Measurements from ENCODE around the gene ENOX1.
A peak's percentile ranks its signal among the peaks of the same experiment; 100 is the strongest.

ENOX1 gene

GRCh38 chr13:43512221-43512620 is 274.6 kb downstream of the ENOX1 start:
- no peaks in the 10 kb centered on the region for H3K27me3 ChIP-seq (ENCODE audit: insufficient read depth, low read length, poor library complexity)
- H3K27ac ChIP-seq (ENCODE audit: low read depth, low read length) = no peak overlapping the region
- no peak overlapping the region for H4K8ac ChIP-seq (ENCODE audit: low read depth, low read length)
- H2BK120ac ChIP-seq (ENCODE audit: low read depth, low read length) = no peak overlapping the region
- DNase-seq = no peak
- H3K4me3 ChIP-seq (ENCODE audit: low read length) = no peak overlapping the region
- no peaks in the 10 kb centered on the region for H3K79me2 ChIP-seq (ENCODE audit: control insufficient read depth, insufficient read depth, low read length)
- WGBS (ENCODE audit: extremely low coverage, insufficient coverage, low lambda C conversion rate) = no CpG with 5 or more reads among the region's 2 CpGs
- H2AK5ac ChIP-seq (ENCODE audit: low read length) = no peak overlapping the region
- no peaks in the 10 kb centered on the region for H3K79me1 ChIP-seq (ENCODE audit: low read length)
- H3K56ac ChIP-seq (ENCODE audit: low read length) = no peak overlapping the region
- H3K4me2 ChIP-seq (ENCODE audit: low read length) = no peak overlapping the region
- no peaks in the 10 kb centered on the region for H3K36me3 ChIP-seq (ENCODE audit: control insufficient read depth, insufficient read depth, low read length)
- H3K4ac ChIP-seq (ENCODE audit: low read depth, low read length) = no peak overlapping the region
- no peak overlapping the region for H4K5ac ChIP-seq (ENCODE audit: low read length)
- no peak overlapping the region for H3K9ac ChIP-seq (ENCODE audit: low read length)
- no peak overlapping the region for H2BK15ac ChIP-seq (replicated peaks; ENCODE audit: low read depth)
- H2BK5ac ChIP-seq (ENCODE audit: low read length) = no peak overlapping the region
- no peak overlapping the region for H3K23ac ChIP-seq (ENCODE audit: low read length)
- no peaks in the 10 kb centered on the region for H3K4me1 ChIP-seq (ENCODE audit: control insufficient read depth, low read depth, low read length)
- H3K18ac ChIP-seq (ENCODE audit: low read length) = no peak overlapping the region

- no peak overlapping the region for H3K56ac ChIP-seq (ENCODE audit: low read length)
- H3K27ac ChIP-seq (ENCODE audit: low read depth, low read length) = no peak overlapping the region
- no peaks in the 10 kb centered on the region for H3K36me3 ChIP-seq (ENCODE audit: control insufficient read depth, insufficient read depth, low read length)
- WGBS (ENCODE audit: extremely low coverage, insufficient coverage, low lambda C conversion rate) = no CpG with 5 or more reads among the region's 6 CpGs
- no peak for DNase-seq
- no peak overlapping the region for H3K4ac ChIP-seq (ENCODE audit: low read depth, low read length)
- H3K79me2 ChIP-seq (ENCODE audit: control insufficient read depth, insufficient read depth, low read length) = no peaks in the 10 kb centered on the region
- no peak overlapping the region for H2BK120ac ChIP-seq (ENCODE audit: low read depth, low read length)
- no peak overlapping the region for H3K23ac ChIP-seq (ENCODE audit: low read length)
- no peak overlapping the region for H3K4me3 ChIP-seq (ENCODE audit: low read length)
- no peak overlapping the region for H4K5ac ChIP-seq (ENCODE audit: low read length)
- H3K9ac ChIP-seq (ENCODE audit: low read length) = no peak overlapping the region
- no peak overlapping the region for H2BK5ac ChIP-seq (ENCODE audit: low read length)
- no peak overlapping the region for H2BK15ac ChIP-seq (replicated peaks; ENCODE audit: low read depth)
- no peak overlapping the region for H3K4me2 ChIP-seq (ENCODE audit: low read length)
- no peak overlapping the region for H2AK5ac ChIP-seq (ENCODE audit: low read length)
- no peaks in the 10 kb centered on the region for H3K79me1 ChIP-seq (ENCODE audit: low read length)
- no peaks in the 10 kb centered on the region for H3K4me1 ChIP-seq (ENCODE audit: control insufficient read depth, low read depth, low read length)
- no peak overlapping the region for H3K18ac ChIP-seq (ENCODE audit: low read length)
- no peaks in the 10 kb centered on the region for H3K27me3 ChIP-seq (ENCODE audit: insufficient read depth, low read length, poor library complexity)
- H4K8ac ChIP-seq (ENCODE audit: low read depth, low read length) = no peak overlapping the region
Measured at GRCh38 chr13:43510956-43511901, 275.5 kb downstream of the ENOX1 start.

- Histone ChIP-seq H3K56ac (ENCODE audit: low read length) (no peak overlapping the region), H3K27ac (ENCODE audit: low read depth, low read length) (no peak overlapping the region), H2BK15ac (replicated peaks; ENCODE audit: low read depth) (no peak overlapping the region), H3K4me3 (ENCODE audit: low read length) (no peak overlapping the region), H3K4ac (ENCODE audit: low read depth, low read length) (no peak overlapping the region), H3K36me3 (ENCODE audit: control insufficient read depth, insufficient read depth, low read length) (no peaks in the 10 kb centered on the region), H2AK5ac (ENCODE audit: low read length) (no peak overlapping the region), H2BK5ac (ENCODE audit: low read length) (no peak overlapping the region), H3K27me3 (ENCODE audit: insufficient read depth, low read length, poor library complexity) (no peaks in the 10 kb centered on the region), H3K18ac (ENCODE audit: low read length) (no peak overlapping the region), H3K79me2 (ENCODE audit: control insufficient read depth, insufficient read depth, low read length) (no peaks in the 10 kb centered on the region), H3K23ac (ENCODE audit: low read length) (no peak overlapping the region), H3K4me2 (ENCODE audit: low read length) (no peak overlapping the region), H3K79me1 (ENCODE audit: low read length) (no peaks in the 10 kb centered on the region), H4K5ac (ENCODE audit: low read length) (no peak overlapping the region), H4K8ac (ENCODE audit: low read depth, low read length) (no peak overlapping the region), H2BK120ac (ENCODE audit: low read depth, low read length) (no peak overlapping the region), H3K4me1 (ENCODE audit: control insufficient read depth, low read depth, low read length) (no peaks in the 10 kb centered on the region), H3K9ac (ENCODE audit: low read length) (no peak overlapping the region)
- no CpG with 5 or more reads among the region's 1 CpG for WGBS (ENCODE audit: extremely low coverage, insufficient coverage, low lambda C conversion rate)
- no peak for DNase-seq
Measured at GRCh38 chr13:43495732-43496131, 291.0 kb downstream of the ENOX1 start.

- Histone ChIP-seq H2BK5ac (ENCODE audit: low read length) (no peak overlapping the region), H2AK5ac (ENCODE audit: low read length) (no peak overlapping the region), H4K8ac (ENCODE audit: low read depth, low read length) (no peak overlapping the region), H3K4me3 (ENCODE audit: low read length) (no peak overlapping the region), H3K56ac (ENCODE audit: low read length) (no peak overlapping the region), H3K4me1 (ENCODE audit: control insufficient read depth, low read depth, low read length) (no peaks in the 10 kb centered on the region), H3K18ac (ENCODE audit: low read length) (no peak overlapping the region), H4K5ac (ENCODE audit: low read length) (no peak overlapping the region), H3K36me3 (ENCODE audit: control insufficient read depth, insufficient read depth, low read length) (no peaks in the 10 kb centered on the region), H3K79me1 (ENCODE audit: low read length) (no peaks in the 10 kb centered on the region), H3K4ac (ENCODE audit: low read depth, low read length) (no peak overlapping the region), H3K23ac (ENCODE audit: low read length) (no peak overlapping the region), H3K27ac (ENCODE audit: low read depth, low read length) (no peak overlapping the region), H2BK120ac (ENCODE audit: low read depth, low read length) (no peak overlapping the region), H2BK15ac (replicated peaks; ENCODE audit: low read depth) (no peak overlapping the region), H3K4me2 (ENCODE audit: low read length) (no peak overlapping the region), H3K79me2 (ENCODE audit: control insufficient read depth, insufficient read depth, low read length) (no peaks in the 10 kb centered on the region), H3K27me3 (ENCODE audit: insufficient read depth, low read length, poor library complexity) (no peaks in the 10 kb centered on the region), H3K9ac (ENCODE audit: low read length) (no peak overlapping the region)
- DNase-seq = no peak
- WGBS (ENCODE audit: extremely low coverage, insufficient coverage, low lambda C conversion rate) = no CpG with 5 or more reads among the region's 4 CpGs
Measured at GRCh38 chr13:43494206-43494605, 292.6 kb downstream of the ENOX1 start.

DNA sequence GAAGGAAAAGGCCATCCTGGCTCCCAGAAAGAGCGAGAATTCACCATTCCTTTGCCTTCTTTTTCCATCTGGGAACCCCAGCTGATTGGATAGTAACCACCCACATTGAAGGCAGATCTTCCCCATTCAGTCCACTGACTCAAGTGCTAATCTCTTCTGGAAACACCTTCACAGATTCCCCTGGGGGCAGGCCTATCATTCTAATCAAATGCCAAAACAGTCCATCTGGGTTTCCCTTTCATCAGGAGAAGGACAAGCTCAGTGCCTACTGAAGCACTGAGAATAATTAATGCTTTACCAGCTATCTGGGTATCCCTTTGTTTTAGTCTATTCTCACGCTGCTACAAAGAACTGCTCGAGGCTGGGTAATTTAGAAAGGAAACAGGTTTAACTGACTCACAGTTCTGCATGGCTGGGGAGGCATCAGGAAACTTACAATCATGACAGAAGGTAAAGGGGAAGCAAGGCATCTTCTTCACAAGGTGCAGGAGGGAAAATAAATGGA is 293.2 kb downstream of the ENOX1 start:
- Histone ChIP-seq H4K8ac (ENCODE audit: low read depth, low read length) (no peak overlapping the region), H2AK5ac (ENCODE audit: low read length) (no peak overlapping the region), H3K23ac (ENCODE audit: low read length) (no peak overlapping the region), H2BK15ac (replicated peaks; ENCODE audit: low read depth) (no peak overlapping the region), H3K4ac (ENCODE audit: low read depth, low read length) (no peak overlapping the region), H3K79me2 (ENCODE audit: control insufficient read depth, insufficient read depth, low read length) (no peaks in the 10 kb centered on the region), H3K27ac (ENCODE audit: low read depth, low read length) (no peak overlapping the region), H3K18ac (ENCODE audit: low read length) (no peak overlapping the region), H3K27me3 (ENCODE audit: insufficient read depth, low read length, poor library complexity) (no peaks in the 10 kb centered on the region), H3K56ac (ENCODE audit: low read length) (no peak overlapping the region), H3K4me2 (ENCODE audit: low read length) (no peak overlapping the region), H3K4me1 (ENCODE audit: control insufficient read depth, low read depth, low read length) (no peaks in the 10 kb centered on the region), H2BK120ac (ENCODE audit: low read depth, low read length) (no peak overlapping the region), H2BK5ac (ENCODE audit: low read length) (no peak overlapping the region), H4K5ac (ENCODE audit: low read length) (no peak overlapping the region), H3K79me1 (ENCODE audit: low read length) (no peaks in the 10 kb centered on the region), H3K36me3 (ENCODE audit: control insufficient read depth, insufficient read depth, low read length) (no peaks in the 10 kb centered on the region), H3K9ac (ENCODE audit: low read length) (no peak overlapping the region), H3K4me3 (ENCODE audit: low read length) (no peak overlapping the region)
- peak; percentile 21 for DNase-seq
- WGBS (ENCODE audit: extremely low coverage, insufficient coverage, low lambda C conversion rate) = no CpG with 5 or more reads among the region's 3 CpGs

Measured in mesendoderm (in vitro differentiated cells).